ENCODE measurements around the gene UNC5B.

The UNC5B gene

GRCh38 chr10:71239946-71240795, 27.8 kb downstream of the UNC5B start:
- no peak for DNase-seq

DNA sequence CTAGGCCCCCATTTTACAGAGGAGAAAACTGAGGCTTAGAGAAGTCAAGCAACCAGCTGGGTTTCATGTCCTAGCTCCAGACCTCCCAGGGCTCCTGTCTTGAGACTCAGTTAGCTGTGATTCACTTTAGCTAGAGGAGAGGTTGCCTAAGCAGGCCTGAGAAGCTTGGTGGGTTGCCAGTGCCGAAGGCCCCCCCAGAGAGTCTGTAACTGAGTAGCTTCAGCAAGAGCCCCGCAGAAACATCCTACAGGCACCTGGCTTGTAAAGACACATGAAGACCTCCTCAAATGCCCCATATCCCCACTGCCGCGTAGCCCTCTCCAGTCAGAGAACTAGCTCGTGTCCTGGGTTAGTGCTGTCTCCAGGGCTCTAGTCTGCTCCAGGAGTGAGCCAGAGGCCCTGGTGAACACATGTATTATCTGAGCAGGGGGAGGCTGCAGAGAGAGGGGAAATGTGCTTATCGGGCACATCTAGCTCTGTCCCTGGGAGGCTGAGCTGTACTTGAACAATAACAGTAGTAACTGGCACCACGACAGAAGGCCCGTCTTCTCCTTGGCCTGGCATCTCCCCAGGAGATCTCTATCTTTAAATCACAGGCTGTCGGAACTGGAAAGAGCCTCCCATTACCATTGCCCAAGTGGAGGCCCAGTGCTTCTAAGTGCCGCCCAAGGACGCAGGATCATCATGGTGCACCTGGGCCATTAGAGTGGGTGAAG, 28.9 kb downstream of the UNC5B start:
- no peak for DNase-seq

DNA sequence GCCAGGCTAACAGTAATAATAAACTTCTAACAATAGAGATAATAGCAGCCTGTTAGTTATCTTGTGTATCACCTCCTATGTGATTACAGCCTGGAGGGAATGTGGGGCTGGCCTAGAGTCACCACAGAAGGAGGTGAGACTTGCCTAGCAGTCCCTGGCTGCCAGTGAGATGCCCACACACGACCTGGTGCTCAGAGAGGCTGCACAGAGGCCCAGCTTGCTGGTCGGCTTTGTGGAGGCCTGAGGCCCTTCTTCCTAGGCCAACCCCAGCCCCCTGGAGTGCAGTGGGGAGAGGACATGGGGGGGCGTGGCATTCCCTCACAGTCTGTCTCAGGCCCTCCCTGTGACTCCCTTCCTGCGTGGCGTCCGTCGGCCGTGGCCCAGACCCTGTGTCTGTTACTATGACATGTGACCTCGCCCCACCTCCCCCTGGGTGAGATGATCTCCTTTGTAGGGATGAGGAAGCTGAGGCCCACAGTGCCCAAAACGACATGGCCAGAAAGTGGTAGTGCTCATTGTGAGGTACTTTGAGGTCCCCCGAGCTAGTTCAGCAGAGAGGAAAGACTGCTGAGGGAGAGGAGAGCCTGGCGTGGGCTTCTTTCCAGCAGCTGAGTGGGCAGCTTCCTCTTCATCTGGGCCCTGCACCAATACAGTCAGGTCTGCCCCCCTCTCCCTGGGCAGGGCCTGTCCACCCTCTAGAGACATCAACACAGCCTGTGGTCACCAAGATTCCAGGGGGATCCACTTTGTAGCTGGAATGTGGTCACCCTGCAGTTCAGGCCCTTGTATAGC, 29.7 kb downstream of the UNC5B start:
- no peak for DNase-seq

GRCh38 chr10:71242622-71243009, 30.2 kb downstream of the UNC5B start:
- DNase-seq: no peak

GRCh38 chr10:71243756-71244395, 31.5 kb downstream of the UNC5B start:
- DNase-seq: no peak

GRCh38 chr10:71244431-71245419, 32.4 kb downstream of the UNC5B start:
- no peak for DNase-seq

- DNase-seq: no peak
Measured at GRCh38 chr10:71245420-71246325, 33.3 kb downstream of the UNC5B start.

DNA sequence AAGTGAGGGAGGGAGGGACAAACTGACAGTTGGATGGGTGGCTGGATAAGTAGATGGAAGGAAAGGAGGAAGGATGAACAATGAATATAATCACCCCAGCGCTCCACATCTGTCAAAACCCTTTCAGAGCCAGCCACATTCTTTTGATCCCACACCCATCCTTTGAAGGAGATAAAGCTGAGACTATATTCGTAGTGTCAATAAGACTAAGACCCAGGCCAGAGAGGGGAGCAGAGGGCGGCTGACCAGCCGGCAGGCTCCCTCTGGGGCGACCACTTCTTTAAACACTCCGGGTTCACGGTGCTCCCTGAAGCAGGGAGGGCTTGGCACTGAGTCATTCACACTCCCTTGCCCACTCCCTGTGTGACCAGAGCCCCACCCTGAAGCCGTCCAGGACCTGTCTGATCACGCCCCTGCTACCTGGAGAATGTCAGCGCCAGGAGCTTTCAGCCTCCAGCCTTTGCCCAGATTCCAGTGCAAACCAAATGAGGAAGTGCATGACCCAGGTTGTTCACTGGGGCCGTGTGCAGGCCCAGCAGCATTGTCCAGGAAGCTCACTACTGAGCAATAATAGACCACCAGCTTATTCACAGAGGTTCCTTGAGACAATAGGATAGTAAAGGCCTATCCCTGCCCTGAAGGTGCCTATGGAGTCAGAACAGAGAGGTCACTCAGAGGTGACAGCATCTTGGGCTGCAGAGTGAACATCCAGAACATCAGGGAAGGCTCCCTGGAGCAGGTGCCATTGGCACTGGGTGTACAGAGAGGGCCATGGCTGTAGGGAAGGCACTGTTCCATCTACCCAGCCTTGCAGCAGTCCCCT, 34.4 kb downstream of the UNC5B start:
- DNase-seq: no peak

DNA sequence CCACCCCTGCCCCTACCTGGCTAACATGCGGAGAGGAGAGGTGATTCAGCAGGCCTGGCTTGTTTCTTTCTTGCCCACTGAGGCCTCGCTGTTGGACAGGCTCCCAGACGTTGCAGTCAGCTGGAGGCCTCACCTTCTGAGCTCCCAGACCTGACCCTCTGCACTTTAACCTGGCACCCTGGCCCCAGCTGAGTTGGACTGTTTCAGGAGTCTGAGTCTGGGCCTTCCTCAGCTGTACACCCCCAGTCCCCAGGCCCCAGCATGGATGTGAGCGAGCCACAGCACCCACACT, 35.0 kb downstream of the UNC5B start:
- DNase-seq: no peak

- no peak for DNase-seq
Measured at GRCh38 chr10:71247804-71248203, 35.4 kb downstream of the UNC5B start.

- no peak for DNase-seq
Measured at GRCh38 chr10:71248210-71248609, 35.8 kb downstream of the UNC5B start.

DNA sequence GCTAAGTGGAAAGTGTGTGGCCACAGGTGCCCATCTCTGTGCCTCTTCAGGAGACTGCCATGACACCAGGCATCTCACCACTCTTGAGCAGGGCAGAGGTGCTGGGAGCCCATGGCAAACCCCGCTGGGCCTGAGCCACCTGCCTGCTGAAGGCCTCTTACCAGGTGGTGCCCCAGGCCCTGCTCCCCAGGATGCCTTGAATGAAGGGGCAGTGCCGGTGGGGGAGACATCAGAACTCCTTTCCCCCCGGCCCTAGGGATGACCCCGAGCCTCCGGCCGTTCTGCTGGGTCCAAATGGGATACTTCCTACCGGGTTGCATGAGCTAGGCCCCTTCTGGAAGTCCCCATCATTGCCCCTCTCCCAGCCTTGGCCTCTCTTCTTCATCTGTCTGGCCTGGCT, 37.6 kb downstream of the UNC5B start:
- no peak for DNase-seq

- DNase-seq: no peak
Measured at GRCh38 chr10:71250405-71250804, 38.0 kb downstream of the UNC5B start.

DNA sequence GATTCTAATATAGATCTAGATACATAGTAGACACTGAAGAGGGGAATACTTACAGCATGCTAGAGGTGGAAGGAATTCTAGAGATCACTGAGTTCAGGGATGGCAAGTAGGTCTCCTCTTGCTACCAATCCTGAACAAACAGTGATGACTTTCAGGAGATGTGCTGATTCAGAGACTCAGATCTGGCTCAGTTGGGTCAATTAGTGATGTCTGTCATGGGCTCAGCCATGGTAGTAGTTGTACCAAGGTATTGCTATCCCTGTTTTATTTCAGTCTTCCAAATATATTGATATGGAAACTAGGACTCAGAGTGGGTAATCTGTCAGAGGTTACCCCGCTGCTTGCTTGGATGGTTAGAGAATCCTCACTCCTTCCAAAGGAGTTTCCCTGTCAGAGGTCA, 38.5 kb downstream of the UNC5B start:
- DNase-seq: no peak

GRCh38 chr10:71251319-71251718, 38.9 kb downstream of the UNC5B start:
- no peak for DNase-seq

- DNase-seq: no peak
Measured at GRCh38 chr10:71252220-71252619, 39.9 kb downstream of the UNC5B start.

DNA sequence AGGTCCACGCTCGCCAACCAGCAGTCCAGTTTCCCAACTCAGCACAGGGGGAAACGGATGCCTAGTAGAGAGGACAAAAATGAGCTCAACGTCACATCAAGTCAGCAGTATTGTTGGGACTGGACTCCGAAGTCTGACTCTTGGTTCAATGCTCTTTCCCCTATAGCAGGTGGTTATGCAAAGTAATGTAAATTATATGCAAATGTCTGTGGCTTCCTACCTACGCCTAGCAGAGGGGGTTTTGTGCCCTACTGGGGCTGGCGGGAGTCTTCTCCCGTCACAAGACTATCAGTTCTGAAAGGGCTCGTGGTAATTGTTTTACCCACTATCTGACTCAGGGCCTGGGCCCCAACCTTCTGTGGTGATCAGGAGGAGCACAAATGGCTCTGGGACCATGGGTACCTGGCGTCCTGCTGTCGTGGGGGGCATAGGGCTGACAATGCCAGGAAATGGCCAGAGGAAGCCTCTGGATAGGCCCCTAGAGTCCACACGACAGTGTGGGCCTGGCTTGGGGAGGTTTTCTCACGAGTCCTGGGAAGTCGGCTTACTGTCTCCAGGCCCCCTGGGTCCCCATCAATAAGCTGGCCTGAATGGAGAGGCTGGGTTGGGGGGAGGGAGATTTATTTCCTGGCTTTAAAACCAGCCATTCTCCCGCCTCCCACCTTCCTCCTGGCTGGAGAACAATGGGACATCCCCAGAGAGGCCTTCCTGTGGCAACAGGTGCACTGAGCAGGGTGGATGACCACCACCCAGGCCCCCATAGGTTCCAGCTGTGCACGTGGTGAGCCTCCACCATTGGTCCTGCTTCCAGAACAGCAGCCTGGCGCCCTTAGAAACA, 41.8 kb downstream of the UNC5B start:
- no peak for DNase-seq

GRCh38 chr10:71254834-71255549, 42.6 kb downstream of the UNC5B start:
- DNase-seq: no peak

- no peak for DNase-seq
Measured at GRCh38 chr10:71255550-71255807, 43.1 kb downstream of the UNC5B start.
